Measurements from ENCODE around the gene OR2T1.

The OR2T1 gene

GRCh38 chr1:248402748-248403147, at the start of gene OR2T1:
Gene OR2T1 (plus strand): TSS chr1:248403048. CDS start chr1:248406148, 3,100 bp downstream.
- no peak within 1 kb of the TSS for H3K9ac ChIP-seq (ENCODE audit: low read depth, low read length, poor library complexity, severe bottlenecking)
- peaks cover 2% of the 10 kb centered on the region; the same call in 1 of the 2 replicates for H3F3A ChIP-seq (ENCODE audit: low read depth)
- H3K4me3 ChIP-seq (ENCODE audit: low read length, poor library complexity, severe bottlenecking), result no peak within 1 kb of the TSS
- H3K79me2 ChIP-seq (ENCODE audit: insufficient read depth, low read length), result no peaks in the 10 kb centered on the region
- no peaks in the 10 kb centered on the region for H3K36me3 ChIP-seq (ENCODE audit: insufficient read depth, low read length)
- H3K4me1 ChIP-seq (ENCODE audit: insufficient read depth, low read length, poor library complexity, severe bottlenecking), result no peaks in the 10 kb centered on the region
- no peaks in the 10 kb centered on the region for H4K20me1 ChIP-seq (ENCODE audit: insufficient read depth, low read length, poor library complexity, severe bottlenecking)
- no peaks in the 10 kb centered on the region for H3K9me2 ChIP-seq (replicated peaks; ENCODE audit: low read depth, low read length)
- no peak within 1 kb of the TSS for H3K4me2 ChIP-seq (ENCODE audit: low read depth, low read length, poor library complexity, severe bottlenecking)
- H3K9me3 ChIP-seq (ENCODE audit: insufficient read depth, low read depth, low read length), result peaks cover 4% of the 10 kb centered on the region; the same call in 1 of the 2 replicates
- H2AFZ ChIP-seq (ENCODE audit: low read length), result no peak within 1 kb of the TSS
- TF ChIP-seq EZH2phosphoT487 (IDR thresholded peaks at IDR 0.05; ENCODE audit: borderline replicate concordance), result no peak
- TF ChIP-seq, protein P1, sequence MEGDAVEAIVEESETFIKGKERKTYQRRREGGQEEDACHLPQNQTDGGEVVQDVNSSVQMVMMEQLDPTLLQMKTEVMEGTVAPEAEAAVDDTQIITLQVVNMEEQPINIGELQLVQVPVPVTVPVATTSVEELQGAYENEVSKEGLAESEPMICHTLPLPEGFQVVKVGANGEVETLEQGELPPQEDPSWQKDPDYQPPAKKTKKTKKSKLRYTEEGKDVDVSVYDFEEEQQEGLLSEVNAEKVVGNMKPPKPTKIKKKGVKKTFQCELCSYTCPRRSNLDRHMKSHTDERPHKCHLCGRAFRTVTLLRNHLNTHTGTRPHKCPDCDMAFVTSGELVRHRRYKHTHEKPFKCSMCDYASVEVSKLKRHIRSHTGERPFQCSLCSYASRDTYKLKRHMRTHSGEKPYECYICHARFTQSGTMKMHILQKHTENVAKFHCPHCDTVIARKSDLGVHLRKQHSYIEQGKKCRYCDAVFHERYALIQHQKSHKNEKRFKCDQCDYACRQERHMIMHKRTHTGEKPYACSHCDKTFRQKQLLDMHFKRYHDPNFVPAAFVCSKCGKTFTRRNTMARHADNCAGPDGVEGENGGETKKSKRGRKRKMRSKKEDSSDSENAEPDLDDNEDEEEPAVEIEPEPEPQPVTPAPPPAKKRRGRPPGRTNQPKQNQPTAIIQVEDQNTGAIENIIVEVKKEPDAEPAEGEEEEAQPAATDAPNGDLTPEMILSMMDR (conservative IDR thresholded peaks at IDR 0.05; ENCODE audit: low read length), result no peak
- H3K27me3 ChIP-seq (ENCODE audit: insufficient read depth, low read length, poor library complexity, severe bottlenecking), result no peaks in the 10 kb centered on the region

DNA sequence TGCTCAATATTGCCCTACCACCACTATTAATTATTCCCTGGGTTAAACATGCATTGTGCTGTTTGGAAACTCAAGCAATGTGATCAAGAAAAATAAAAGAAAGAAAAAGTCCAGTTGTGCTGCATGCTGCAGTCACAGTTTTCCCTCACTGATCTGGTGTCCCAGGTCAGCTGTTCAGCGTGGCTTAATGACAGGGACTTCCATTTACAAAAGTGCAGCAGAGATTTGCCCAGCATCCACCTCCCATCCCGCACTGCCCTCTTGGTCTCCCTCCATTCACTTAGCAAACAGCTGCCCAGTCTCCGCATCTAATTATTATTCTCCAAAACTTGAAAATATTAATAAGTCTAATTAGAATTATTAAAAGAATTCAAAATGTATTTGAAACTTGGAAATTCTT, 43.4 kb upstream of the OR2T1 start:
- Histone ChIP-seq H2AFZ (ENCODE audit: low read length) (no peak overlapping the region), H3K36me3 (ENCODE audit: insufficient read depth, low read length) (no peaks in the 10 kb centered on the region), H3K27me3 (ENCODE audit: insufficient read depth, low read length, poor library complexity, severe bottlenecking) (no peaks in the 10 kb centered on the region), H3K79me2 (ENCODE audit: insufficient read depth, low read length) (no peaks in the 10 kb centered on the region), H3K9ac (ENCODE audit: low read depth, low read length, poor library complexity, severe bottlenecking) (no peak overlapping the region), H3K4me2 (ENCODE audit: low read depth, low read length, poor library complexity, severe bottlenecking) (no peak overlapping the region), H3K4me3 (ENCODE audit: low read length, poor library complexity, severe bottlenecking) (no peak overlapping the region), H3K4me1 (ENCODE audit: insufficient read depth, low read length, poor library complexity, severe bottlenecking) (no peaks in the 10 kb centered on the region), H3K9me2 (replicated peaks; ENCODE audit: low read depth, low read length) (no peaks in the 10 kb centered on the region), H3F3A (ENCODE audit: low read depth) (no peaks in the 10 kb centered on the region), H3K9me3 (ENCODE audit: insufficient read depth, low read depth, low read length) (0 out of 2 replicates have a peak, but pooled peaks cover under 1% of the 10 kb centered on the region), H4K20me1 (ENCODE audit: insufficient read depth, low read length, poor library complexity, severe bottlenecking) (no peaks in the 10 kb centered on the region)
- TF ChIP-seq EZH2phosphoT487 (IDR thresholded peaks at IDR 0.05; ENCODE audit: borderline replicate concordance), result no peak
- TF ChIP-seq, protein P1 (conservative IDR thresholded peaks at IDR 0.05; ENCODE audit: low read length), result no peak

GRCh38 chr1:248361121-248361715, 41.6 kb upstream of the OR2T1 start, which contains the start of gene OR2T4:
Gene OR2T4 (plus strand): TSS chr1:248361665. CDS start chr1:248361665, 0 bp downstream.
- no peaks in the 10 kb centered on the region for H3K36me3 ChIP-seq (ENCODE audit: insufficient read depth, low read length)
- H3K4me2 ChIP-seq (ENCODE audit: low read depth, low read length, poor library complexity, severe bottlenecking), result no peak within 1 kb of the TSS
- no peaks in the 10 kb centered on the region for H3F3A ChIP-seq (ENCODE audit: low read depth)
- no peak within 1 kb of the TSS for H3K4me3 ChIP-seq (ENCODE audit: low read length, poor library complexity, severe bottlenecking)
- no peaks in the 10 kb centered on the region for H3K4me1 ChIP-seq (ENCODE audit: insufficient read depth, low read length, poor library complexity, severe bottlenecking)
- no peak within 1 kb of the TSS for H2AFZ ChIP-seq (ENCODE audit: low read length)
- no peaks in the 10 kb centered on the region for H3K9me2 ChIP-seq (replicated peaks; ENCODE audit: low read depth, low read length)
- no peaks in the 10 kb centered on the region for H3K79me2 ChIP-seq (ENCODE audit: insufficient read depth, low read length)
- no peaks in the 10 kb centered on the region for H3K27me3 ChIP-seq (ENCODE audit: insufficient read depth, low read length, poor library complexity, severe bottlenecking)
- no peaks in the 10 kb centered on the region for H4K20me1 ChIP-seq (ENCODE audit: insufficient read depth, low read length, poor library complexity, severe bottlenecking)
- TF ChIP-seq, protein P1 (conservative IDR thresholded peaks at IDR 0.05; ENCODE audit: low read length), result no peak
- no peak for TF ChIP-seq EZH2phosphoT487 (IDR thresholded peaks at IDR 0.05; ENCODE audit: borderline replicate concordance)
- H3K9me3 ChIP-seq (ENCODE audit: insufficient read depth, low read depth, low read length), result 0 out of 2 replicates have a peak, but pooled peaks cover 6% of the 10 kb centered on the region
- H3K9ac ChIP-seq (ENCODE audit: low read depth, low read length, poor library complexity, severe bottlenecking), result no peak within 1 kb of the TSS
